ENCODE data around the gene CRCP. TPM values are rescaled to one million over a fixed set of nuclear protein-coding genes. Genes with fewer than 3 reads are reported as not detected.
"Not testable (repeated sequence)": the region's sequence is repeated elsewhere in the genome, so short reads cannot be mapped to it uniquely, and the experiment has no call there.

CRCP gene
- total and polyA plus RNA-seq, 5 experiments from 2014 or later: 29.5 to 37.9 (median 32.9) TPM

GRCh38 chr7:66088861-66089838 is 25.5 kb upstream of the CRCP start:
- H3K4me1 Mint-ChIP-seq: no peaks in the 10 kb centered on the region
- no peak overlapping the region for H3K4me3 Mint-ChIP-seq
- POLR2A ChIA-PET: interaction anchor here (0.9 kb wide), 1 partner anchor 13 kb away, joined by 3 read pairs; no protein-coding TSS in a partner anchor

GRCh38 chr7:66092654-66093053 is 22.0 kb upstream of the CRCP start:
- POLR2A ChIA-PET: no interaction called here
- H3K4me3 Mint-ChIP-seq: no peak overlapping the region
- no peak overlapping the region for H3K27ac Mint-ChIP-seq
- H3K4me1 Mint-ChIP-seq: no peaks in the 10 kb centered on the region
- H3K36me3 Mint-ChIP-seq: peaks cover 0 to 2% (median 0%) of the 10 kb centered on the region in 3 donors
- H3K27me3 Mint-ChIP-seq: no peaks in the 10 kb centered on the region
- DNase-seq (no peak), ATAC-seq (no peak)
- no peaks in the 10 kb centered on the region for H3K9me3 Mint-ChIP-seq

More at GRCh38 chr7:66088861-66089838, 25.5 kb upstream of the CRCP start:
- H3K9me3 Mint-ChIP-seq: no peaks in the 10 kb centered on the region
- H3K36me3 Mint-ChIP-seq: peaks cover 0 to 11% (median 0%) of the 10 kb centered on the region in 3 donors
- no peaks in the 10 kb centered on the region for H3K27me3 Mint-ChIP-seq
- DNase-seq (no peak), ATAC-seq (no peak)
- H3K27ac Mint-ChIP-seq: no peak overlapping the region

DNA sequence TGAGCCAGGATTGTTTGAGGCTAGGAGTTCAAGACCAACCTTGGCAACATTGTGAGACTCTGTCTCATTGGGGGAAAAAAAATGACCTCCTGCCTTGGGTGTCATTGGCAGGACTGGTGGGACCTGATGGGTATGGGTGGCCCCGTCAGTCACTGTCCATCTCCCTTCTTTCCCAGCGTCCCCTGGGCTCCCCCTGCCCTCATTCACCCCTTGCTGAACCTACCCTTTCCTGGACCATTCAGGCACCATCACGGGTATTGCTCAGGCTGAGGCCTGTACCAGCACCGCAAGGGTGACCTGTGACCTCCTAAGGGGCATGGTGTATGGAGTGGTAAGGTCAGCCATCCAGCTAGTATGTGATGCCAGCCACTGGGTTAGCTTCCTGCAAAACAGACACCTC is 19.6 kb upstream of the CRCP start:
- Mint-ChIP-seq H3K4me3 (no peak overlapping the region), H3K27ac (peak overlapping the region in 1 of 10 donors; percentile 43), H3K4me1 (peaks cover 4 to 8% (median 6%) of the 10 kb centered on the region in 4 donors), H3K27me3 (no peaks in the 10 kb centered on the region), H3K9me3 (no peaks in the 10 kb centered on the region), H3K36me3 (no peaks in the 10 kb centered on the region)
- DNase-seq: no peak
- POLR2A ChIA-PET: no interaction called here
- no peak for ATAC-seq

DNA sequence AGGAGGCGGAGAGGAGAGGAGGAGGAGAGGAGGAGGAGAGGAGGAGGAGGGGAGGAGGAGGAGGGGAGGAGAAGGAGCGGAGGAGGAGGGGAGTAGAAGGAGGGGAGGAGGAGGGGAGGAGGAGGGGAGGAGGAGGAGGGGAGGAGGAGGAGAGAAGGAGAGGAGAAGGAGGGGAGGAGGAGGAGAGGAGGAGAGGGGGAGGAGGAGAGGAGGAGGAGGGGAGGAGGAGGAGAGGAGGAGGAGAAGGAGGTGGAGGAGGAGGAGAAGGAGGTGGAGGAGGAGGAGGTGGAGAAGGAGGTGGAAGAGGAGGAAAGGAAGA is 15.5 kb upstream of the CRCP start:
- POLR2A ChIA-PET: no interaction called here
- DNase-seq (no peak), ATAC-seq (no peak)
- H3K27ac Mint-ChIP-seq: peak overlapping the region in 3 of 10 donors; percentile 90 to 95 (median 94)
- H3K9me3 Mint-ChIP-seq: no peaks in the 10 kb centered on the region
- peaks cover 7 to 13% (median 9%) of the 10 kb centered on the region in 4 donors for H3K4me1 Mint-ChIP-seq
- H3K4me3 Mint-ChIP-seq: peak overlapping the region in 1 of 10 donors; percentile 77
- H3K27me3 Mint-ChIP-seq: no peaks in the 10 kb centered on the region
- H3K36me3 Mint-ChIP-seq: no peaks in the 10 kb centered on the region

- Mint-ChIP-seq H3K9me3 (no peaks in the 10 kb centered on the region), H3K27ac (peak overlapping the region; percentile 80 to 98 (median 92)), H3K4me3 (peak overlapping the region; percentile 77 to 91 (median 86)), H3K36me3 (no peaks in the 10 kb centered on the region), H3K27me3 (no peaks in the 10 kb centered on the region), H3K4me1 (peaks cover 7 to 13% (median 9%) of the 10 kb centered on the region in 4 donors)
- POLR2A ChIA-PET: interaction anchor here (0.6 to 1.4 kb wide), 2 partner anchors 13 to 309 kb away, joined by 3 to 4 read pairs; no protein-coding TSS in a partner anchor
- DNase-seq (peak in 4 of 10 donors; percentile 18 to 29 (median 24)), ATAC-seq (peak; percentile 84 to 86)
Measured at GRCh38 chr7:66099551-66100407, 14.9 kb upstream of the CRCP start.

- ATAC-seq: no peak
- POLR2A ChIA-PET: interaction anchor here (1.4 kb wide), 1 partner anchor 13 kb away, joined by 4 read pairs; no protein-coding TSS in a partner anchor
- Mint-ChIP-seq H3K4me3 (peak overlapping the region; percentile 77 to 91 (median 86)), H3K27me3 (no peaks in the 10 kb centered on the region), H3K27ac (peak overlapping the region in 9 of 10 donors; percentile 80 to 98 (median 94)), H3K9me3 (no peaks in the 10 kb centered on the region), H3K36me3 (no peaks in the 10 kb centered on the region), H3K4me1 (peaks cover 7 to 13% (median 9%) of the 10 kb centered on the region in 4 donors)
- DNase-seq: no peak
Measured at GRCh38 chr7:66100408-66101050, 14.1 kb upstream of the CRCP start.

DNA sequence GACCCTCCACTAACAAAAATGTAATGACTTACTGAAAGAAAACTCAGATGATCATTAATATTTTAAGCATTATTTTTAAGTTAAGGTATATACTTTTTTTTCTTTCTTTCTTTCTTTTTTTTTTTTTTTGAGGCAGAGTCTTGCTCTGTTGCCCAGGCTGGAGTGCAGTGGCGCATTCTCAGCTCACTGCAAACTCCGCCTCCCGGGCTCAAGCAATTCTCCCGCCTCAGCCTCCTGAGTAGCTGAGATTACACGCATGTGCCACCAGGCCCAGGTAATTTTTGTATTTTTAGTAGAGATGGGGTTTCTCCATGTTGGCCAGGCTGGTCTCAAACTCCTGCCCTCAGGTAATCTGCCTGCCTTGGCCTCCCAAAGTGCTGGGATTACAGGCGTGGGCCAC is 12.5 kb upstream of the CRCP start:
- H3K9me3 Mint-ChIP-seq, H3K36me3 Mint-ChIP-seq, H3K27ac Mint-ChIP-seq, H3K27me3 Mint-ChIP-seq, POLR2A ChIA-PET, H3K4me3 Mint-ChIP-seq, DNase-seq, ATAC-seq: not testable (repeated sequence)
- peaks cover 7 to 13% (median 9%) of the 10 kb centered on the region in 4 donors for H3K4me1 Mint-ChIP-seq

DNA sequence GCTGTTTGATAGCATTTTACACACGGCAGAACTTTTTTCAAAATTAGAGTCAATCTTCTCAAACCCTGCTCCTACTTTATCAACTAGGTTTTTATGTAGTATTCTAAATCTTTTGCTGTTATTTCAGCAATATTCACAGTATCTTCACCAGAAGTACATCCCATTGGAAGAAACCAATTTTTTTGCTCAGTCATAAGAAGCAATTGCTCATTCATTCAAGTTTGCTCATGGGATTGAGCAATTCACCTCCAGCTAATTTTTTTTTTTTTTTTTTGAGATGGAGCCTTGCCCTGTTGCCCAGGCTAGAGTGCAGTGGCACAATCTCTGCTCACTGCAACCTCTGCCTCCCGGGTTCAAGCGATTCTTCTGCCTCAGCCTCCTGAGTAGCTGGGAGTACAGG is 10.7 kb upstream of the CRCP start:
- H3K27ac Mint-ChIP-seq, H3K36me3 Mint-ChIP-seq, H3K9me3 Mint-ChIP-seq, H3K27me3 Mint-ChIP-seq, ATAC-seq, H3K4me3 Mint-ChIP-seq, DNase-seq: not testable (repeated sequence)
- peaks cover 7 to 13% (median 9%) of the 10 kb centered on the region in 4 donors for H3K4me1 Mint-ChIP-seq
- POLR2A ChIA-PET: interaction anchor here (0.6 kb wide), 1 partner anchor 63 kb away, joined by 3 read pairs; no protein-coding TSS in a partner anchor

DNA sequence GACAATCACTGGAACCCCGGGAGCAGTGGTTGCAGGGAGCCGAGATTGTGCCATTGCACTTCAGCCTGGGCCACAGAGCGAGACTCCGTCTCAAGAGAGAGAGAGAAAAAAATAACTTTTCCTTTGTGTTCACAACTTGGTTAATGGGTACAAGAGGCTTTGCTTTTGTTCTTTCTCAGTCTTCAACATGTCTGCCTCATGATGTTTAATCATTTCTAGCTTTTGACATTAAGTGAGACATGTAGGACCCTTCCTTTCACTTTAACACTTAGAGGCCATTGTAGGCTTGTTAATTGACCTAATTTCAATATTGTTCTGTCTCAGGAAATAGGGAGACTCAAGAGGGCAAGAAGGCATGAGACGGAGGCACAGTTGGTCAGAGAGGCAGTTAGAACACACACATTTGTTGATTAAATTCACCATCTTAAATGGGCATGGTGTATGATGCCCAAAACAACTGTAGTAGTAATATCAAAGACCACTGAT is 9.3 kb upstream of the CRCP start:
- POLR2A ChIA-PET: interaction anchor here (0.5 kb wide), 1 partner anchor 9 kb away, joined by 5 read pairs; no protein-coding TSS in a partner anchor
- Mint-ChIP-seq H3K4me1 (peaks cover 0 to 2% (median under 1%) of the 10 kb centered on the region in 4 donors), H3K36me3 (no peaks in the 10 kb centered on the region)

GRCh38 chr7:66108410-66108809 is 6.2 kb upstream of the CRCP start:
- H3K9me3 Mint-ChIP-seq, POLR2A ChIA-PET, H3K27me3 Mint-ChIP-seq, H3K4me3 Mint-ChIP-seq, H3K36me3 Mint-ChIP-seq, ATAC-seq, H3K4me1 Mint-ChIP-seq, DNase-seq: not testable (repeated sequence)
- H3K27ac Mint-ChIP-seq: peak overlapping the region in 1 of 10 donors; percentile 56

More for the DNA sequence above, 9.3 kb upstream of the CRCP start:
- no peak overlapping the region for H3K27ac Mint-ChIP-seq
- no peaks in the 10 kb centered on the region for H3K9me3 Mint-ChIP-seq
- no peaks in the 10 kb centered on the region for H3K27me3 Mint-ChIP-seq
- DNase-seq: no peak
- no peak for ATAC-seq
- H3K4me3 Mint-ChIP-seq: no peak overlapping the region

DNA sequence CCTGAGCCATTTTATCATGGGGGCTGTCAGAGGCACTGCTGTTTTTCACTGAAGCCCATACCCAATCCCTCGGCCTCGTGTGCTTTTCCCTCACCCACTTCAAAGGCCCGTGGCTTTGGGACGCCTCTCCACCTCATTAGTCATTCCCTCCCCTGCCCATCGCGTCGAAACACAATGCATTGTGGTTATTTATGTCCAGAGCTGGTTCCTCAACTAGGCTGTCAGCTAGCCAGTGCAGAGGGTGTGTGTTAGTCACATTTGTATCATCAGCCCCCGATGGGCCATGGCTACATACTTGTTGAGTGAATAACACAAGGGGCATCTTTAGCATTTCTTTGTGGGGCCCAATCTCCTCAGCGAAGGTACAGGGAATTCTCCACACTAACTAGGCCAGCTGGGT is 3.8 kb upstream of the CRCP start:
- Mint-ChIP-seq H3K27me3 (peaks cover 0 to 2% (median 0%) of the 10 kb centered on the region in 5 donors), H3K9me3 (no peaks in the 10 kb centered on the region), H3K27ac (no peak overlapping the region), H3K4me1 (peaks cover 6 to 14% (median 12%) of the 10 kb centered on the region in 4 donors), H3K36me3 (no peaks in the 10 kb centered on the region), H3K4me3 (no peak overlapping the region)
- DNase-seq (no peak), ATAC-seq (no peak)
- POLR2A ChIA-PET: no interaction called here
